ENCODE results near the gene SH3PXD2A.
A peak's percentile ranks its signal among the peaks of the same experiment; 100 is the strongest.

SH3PXD2A gene

GRCh38 chr10:103824281-103824680, 31.1 kb downstream of the SH3PXD2A start:
- DNase-seq (ENCODE audit: low read depth, low spot score): no peak
- in situ Hi-C loops (cut with HindIII; ENCODE audit: low sequenced_read_pairs): no loop called here
- no peak overlapping the region for H3K4me3 ChIP-seq (ENCODE audit: low read depth, low read length)
- TF ChIP-seq CTCF (IDR thresholded peaks at IDR 0.05; ENCODE audit: low read depth, low read length): no peak

GRCh38 chr10:103823706-103824272, 31.6 kb downstream of the SH3PXD2A start:
- in situ Hi-C loops (cut with HindIII; ENCODE audit: low sequenced_read_pairs): no loop called here
- no peak for DNase-seq (ENCODE audit: low read depth, low spot score)
- H3K4me3 ChIP-seq (ENCODE audit: low read depth, low read length): no peak overlapping the region
- TF ChIP-seq CTCF (IDR thresholded peaks at IDR 0.05; ENCODE audit: low read depth, low read length): no peak

- no peak overlapping the region for H3K4me3 ChIP-seq (ENCODE audit: low read depth, low read length)
- no peak for TF ChIP-seq CTCF (IDR thresholded peaks at IDR 0.05; ENCODE audit: low read depth, low read length)
- in situ Hi-C loops (cut with HindIII; ENCODE audit: low sequenced_read_pairs): no loop called here
- no peak for DNase-seq (ENCODE audit: low read depth, low spot score)
These were observed 32.6 kb downstream of the SH3PXD2A start for GRCh38 chr10:103822800-103823199.

- TF ChIP-seq CTCF (IDR thresholded peaks at IDR 0.05; ENCODE audit: low read depth, low read length): no peak
These were observed 33.2 kb downstream of the SH3PXD2A start for GRCh38 chr10:103822107-103822716.

GRCh38 chr10:103820101-103821062, 35.0 kb downstream of the SH3PXD2A start:
- in situ Hi-C loops (cut with HindIII; ENCODE audit: low sequenced_read_pairs): no loop called here
- H3K4me3 ChIP-seq (ENCODE audit: low read depth, low read length): no peak overlapping the region
- peak; percentile 83 for DNase-seq (ENCODE audit: low read depth, low spot score)
- no peak for TF ChIP-seq CTCF (IDR thresholded peaks at IDR 0.05; ENCODE audit: low read depth, low read length)

More at GRCh38 chr10:103822107-103822716, 33.2 kb downstream of the SH3PXD2A start:
- no peak for DNase-seq (ENCODE audit: low read depth, low spot score)
- in situ Hi-C loops (cut with HindIII; ENCODE audit: low sequenced_read_pairs): no loop called here
- H3K4me3 ChIP-seq (ENCODE audit: low read depth, low read length): no peak overlapping the region

GRCh38 chr10:103819493-103819892, 35.9 kb downstream of the SH3PXD2A start:
- DNase-seq (ENCODE audit: low read depth, low spot score): no peak
- H3K4me3 ChIP-seq (ENCODE audit: low read depth, low read length): no peak overlapping the region
- TF ChIP-seq CTCF (IDR thresholded peaks at IDR 0.05; ENCODE audit: low read depth, low read length): no peak
- in situ Hi-C loops (cut with HindIII; ENCODE audit: low sequenced_read_pairs): no loop called here
